ENCODE measurements around the gene CCL14.
"Not testable (repeated sequence)": the region's sequence is repeated elsewhere in the genome, so short reads cannot be mapped to it uniquely, and the experiment has no call there.

CCL14 gene

DNA sequence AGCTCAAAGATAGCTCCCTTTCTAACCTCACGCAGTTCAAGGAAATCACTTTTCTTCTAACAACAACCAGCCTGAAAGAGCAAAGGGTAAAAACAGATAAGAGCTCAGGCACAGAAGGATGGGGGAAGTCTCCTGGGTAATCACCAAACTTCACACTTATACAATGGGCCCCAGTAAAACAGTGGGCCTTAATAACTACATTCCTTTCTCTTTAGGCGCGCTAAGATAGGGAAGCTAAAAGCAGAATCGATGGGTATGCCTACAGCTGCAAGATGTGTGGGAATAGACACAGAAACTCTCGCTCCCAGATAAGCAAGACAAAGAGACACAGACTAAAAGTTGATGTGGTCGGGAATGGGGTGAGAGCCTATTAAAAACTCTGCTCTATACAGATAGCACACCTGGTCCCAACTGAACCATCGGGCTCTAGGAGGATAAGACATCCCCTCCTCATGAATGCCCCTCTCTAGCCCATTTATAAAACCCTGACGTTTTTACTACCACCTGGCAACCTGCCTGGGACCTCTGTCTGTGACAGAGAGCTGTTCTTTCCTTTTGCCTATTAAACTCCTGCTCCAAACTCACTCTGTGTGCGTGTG is 43.8 kb downstream of the CCL14 start:
- no peak for DNase-seq (ENCODE audit: low spot score)

- not testable (repeated sequence) for DNase-seq (ENCODE audit: low spot score)
These were observed 48.0 kb downstream of the CCL14 start for GRCh38 chr17:35938492-35938891.

GRCh38 chr17:35936063-35936462 is 50.5 kb downstream of the CCL14 start:
- no peak for DNase-seq (ENCODE audit: low spot score)

DNA sequence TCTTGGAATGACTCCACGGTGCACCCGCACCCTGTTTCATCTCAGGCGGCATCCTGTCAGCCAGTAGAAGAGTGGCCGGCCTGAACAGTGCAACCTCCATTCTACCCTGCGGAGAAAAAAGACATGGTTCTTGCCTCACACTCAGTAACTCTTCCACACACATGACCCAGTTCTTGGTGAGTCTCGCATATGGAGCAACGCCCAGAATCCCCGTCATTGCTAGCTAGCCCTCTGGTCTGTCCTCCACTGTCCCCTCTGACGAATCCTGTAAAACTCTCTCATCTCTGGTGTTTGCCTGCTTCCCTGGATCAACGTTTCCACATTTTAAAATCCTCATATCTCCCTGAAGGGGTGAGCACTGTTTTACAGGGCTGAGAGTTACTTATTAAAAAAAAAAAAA is 51.8 kb downstream of the CCL14 start:
- no peak for DNase-seq (ENCODE audit: low spot score)

Measured in left forelimb (tissue), 1 donor.